ENCODE data around the gene FXYD1.

- TF ChIP-seq CTCF (IDR thresholded peaks at IDR 0.05) = no peak
- no peak for TF ChIP-seq EZH2phosphoT487 (IDR thresholded peaks at IDR 0.05)
- TF ChIP-seq EZH2 (IDR thresholded peaks at IDR 0.05) = no peak
Observed at GRCh38 chr19:35117116-35117515, 21.5 kb upstream of the FXYD1 start.

All from neural progenitor cell (in vitro differentiated cells).